Natural killer cell treated with Interleukin-12 subunit alpha and Interleukin-12 subunit beta and Interleukin-15 and Interleukin-18, amount 100 ng/mL, for 72 hours (primary cell): ENCODE measurements around the gene NOP58. TPM values are rescaled to one million over a fixed set of nuclear protein-coding genes. Genes with fewer than 3 reads are reported as not detected.
A peak's percentile ranks its signal among the peaks of the same experiment; 100 is the strongest.
"Not testable (repeated sequence)": the region's sequence is repeated elsewhere in the genome, so short reads cannot be mapped to it uniquely, and the experiment has no call there.

Experiments used
- ATAC-seq, 2 donors: fragments of 150-1000 bp; cut with Tn5 transposase in 1 of 2; sonication (Bioruptor Pico), chemical (Tn5 transposase) in 1 of 2; 2 replicates each; pipeline ENCODE4 v1.10.0; 2021
- DNase-seq: peaks from one replicate; pipeline ENCODE4 v3.0.0; 2022; ENCODE audit warnings: low spot score
- H3K27ac Mint-ChIP-seq, 2 donors: 1 replicate in 1 of 2; 2 replicates in 1 of 2; pipeline ENCODE4 v1.8.0; 2022; ENCODE audit warnings: mixed read lengths in 2 of 2, mild to moderate bottlenecking in 1 of 2, moderate library complexity in 1 of 2
- H3K27me3 Mint-ChIP-seq, 2 donors: 1 replicate in 1 of 2; 2 replicates in 1 of 2; pipeline ENCODE4 v1.8.0; 2022; ENCODE audit warnings: mixed read lengths in 2 of 2
- H3K36me3 Mint-ChIP-seq: one replicate; pipeline ENCODE4 v1.8.0; 2022; ENCODE audit warnings: mixed read lengths
- H3K4me1 Mint-ChIP-seq, 2 donors: 1 replicate in 1 of 2; 2 replicates in 1 of 2; pipeline ENCODE4 v1.8.0; 2022; ENCODE audit warnings: low read depth in 2 of 2, mixed read lengths in 2 of 2, mild to moderate bottlenecking in 1 of 2
- H3K4me3 Mint-ChIP-seq: one replicate; pipeline ENCODE4 v1.8.0; 2022; ENCODE audit warnings: mixed read lengths
- H3K9me3 Mint-ChIP-seq: 2 replicates; pipeline ENCODE4 v1.8.0; 2022; ENCODE audit warnings: mixed read lengths
- total RNA-seq, 2 donors: library from RNA; stranded (reverse); gene quantifications; one replicate each; pipeline ENCODE4 v1.2.3, GENCODE V29; 2022

NOP58 gene
- total RNA-seq, 2 donors from 2014 or later: 136 to 278 TPM

DNA sequence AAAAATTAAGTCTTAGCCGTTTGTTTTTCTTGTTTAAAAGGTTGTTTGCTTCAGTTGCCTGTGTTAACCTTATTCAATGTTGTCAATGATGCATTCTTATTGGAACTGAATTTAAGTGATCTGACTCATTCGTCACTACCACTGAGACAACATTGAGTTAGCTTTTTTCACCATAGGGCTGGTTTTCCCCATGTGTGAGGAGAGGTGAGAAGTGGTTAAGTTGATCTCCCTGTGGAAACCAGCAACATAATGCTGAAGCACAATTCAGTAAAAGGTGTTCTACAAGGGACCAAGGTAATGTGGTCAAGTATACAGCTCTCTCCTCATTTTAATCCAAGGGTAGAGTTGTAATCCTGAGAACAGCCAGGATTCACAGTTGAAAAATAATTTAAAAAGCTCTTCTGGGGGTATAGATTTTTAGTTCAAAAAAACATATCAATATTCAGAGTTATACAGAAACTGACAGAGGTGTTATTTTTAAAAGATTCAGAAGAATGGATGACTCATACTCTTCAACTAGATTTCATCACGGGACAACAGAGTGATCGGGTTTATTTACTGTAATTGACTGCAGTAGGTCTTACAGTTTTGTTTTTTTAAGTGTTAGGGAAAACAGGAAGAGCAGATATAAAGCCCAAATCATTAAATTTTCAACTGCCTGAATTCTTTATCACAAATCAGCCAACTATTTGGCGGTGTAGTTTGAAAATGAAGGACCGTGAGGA lies 12.6 kb downstream of the NOP58 start:
- peak; percentile 69 for DNase-seq
- Mint-ChIP-seq H3K4me1 (peaks cover 19% of the 10 kb centered on the region in 2 donors), H3K9me3 (no peaks in the 10 kb centered on the region), H3K27me3 (no peaks in the 10 kb centered on the region), H3K4me3 (peak overlapping the region; percentile 72), H3K36me3 (peaks cover 11% of the 10 kb centered on the region), H3K27ac (peak overlapping the region; percentile 90 to 92)
- peak; percentile 92 to 93 for ATAC-seq

DNA sequence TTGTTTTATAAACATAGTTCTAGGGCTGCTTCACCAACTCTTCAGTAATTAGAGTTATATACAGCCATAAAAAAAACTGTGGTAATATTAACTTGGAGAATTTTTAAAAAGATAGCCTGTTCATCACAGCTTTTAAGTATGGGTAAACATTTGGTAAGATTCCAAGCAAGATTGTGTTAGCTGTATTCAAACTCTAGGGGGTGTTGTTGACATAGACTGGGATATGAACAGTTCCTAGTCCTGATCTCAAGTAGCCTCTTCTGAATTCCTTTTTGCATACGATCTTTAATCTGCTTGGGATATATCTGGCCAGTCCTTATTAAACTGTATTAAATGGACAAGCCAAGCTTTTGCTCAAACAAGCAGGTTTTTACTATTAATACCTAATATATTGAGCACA lies 13.4 kb downstream of the NOP58 start:
- ATAC-seq: no peak
- Mint-ChIP-seq H3K27ac (peak overlapping the region; percentile 90 to 92), H3K9me3 (no peaks in the 10 kb centered on the region), H3K36me3 (peaks cover 11% of the 10 kb centered on the region), H3K4me3 (no peak overlapping the region), H3K4me1 (peaks cover 19% of the 10 kb centered on the region in 2 donors), H3K27me3 (no peaks in the 10 kb centered on the region)
- DNase-seq: no peak

DNA sequence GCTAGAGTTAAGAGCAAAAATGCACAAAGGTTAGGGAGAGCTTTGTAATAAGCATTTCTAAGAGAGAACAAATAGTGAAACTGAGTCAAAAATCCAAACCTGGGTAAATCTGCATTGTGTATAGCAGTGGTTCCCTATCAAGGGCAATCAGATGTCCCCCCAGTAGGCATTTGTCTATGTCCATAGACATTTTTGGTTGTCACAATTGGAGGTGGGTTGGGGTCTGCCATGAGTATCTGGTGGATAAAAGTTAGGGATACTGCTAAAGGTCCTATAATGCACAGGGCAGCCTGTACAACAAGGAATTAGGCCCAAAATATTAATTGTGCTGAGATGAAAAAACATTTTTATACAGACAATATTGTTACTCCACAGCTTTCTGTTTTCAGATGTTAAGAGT lies 21.0 kb downstream of the NOP58 start:
- H3K9me3 Mint-ChIP-seq: no peaks in the 10 kb centered on the region
- ATAC-seq (no peak), DNase-seq (no peak)
- H3K4me3 Mint-ChIP-seq: no peak overlapping the region
- H3K4me1 Mint-ChIP-seq: peaks cover 0 to 3% of the 10 kb centered on the region in 2 donors
- no peaks in the 10 kb centered on the region for H3K27me3 Mint-ChIP-seq
- peaks cover 20% of the 10 kb centered on the region for H3K36me3 Mint-ChIP-seq
- no peak overlapping the region for H3K27ac Mint-ChIP-seq

DNA sequence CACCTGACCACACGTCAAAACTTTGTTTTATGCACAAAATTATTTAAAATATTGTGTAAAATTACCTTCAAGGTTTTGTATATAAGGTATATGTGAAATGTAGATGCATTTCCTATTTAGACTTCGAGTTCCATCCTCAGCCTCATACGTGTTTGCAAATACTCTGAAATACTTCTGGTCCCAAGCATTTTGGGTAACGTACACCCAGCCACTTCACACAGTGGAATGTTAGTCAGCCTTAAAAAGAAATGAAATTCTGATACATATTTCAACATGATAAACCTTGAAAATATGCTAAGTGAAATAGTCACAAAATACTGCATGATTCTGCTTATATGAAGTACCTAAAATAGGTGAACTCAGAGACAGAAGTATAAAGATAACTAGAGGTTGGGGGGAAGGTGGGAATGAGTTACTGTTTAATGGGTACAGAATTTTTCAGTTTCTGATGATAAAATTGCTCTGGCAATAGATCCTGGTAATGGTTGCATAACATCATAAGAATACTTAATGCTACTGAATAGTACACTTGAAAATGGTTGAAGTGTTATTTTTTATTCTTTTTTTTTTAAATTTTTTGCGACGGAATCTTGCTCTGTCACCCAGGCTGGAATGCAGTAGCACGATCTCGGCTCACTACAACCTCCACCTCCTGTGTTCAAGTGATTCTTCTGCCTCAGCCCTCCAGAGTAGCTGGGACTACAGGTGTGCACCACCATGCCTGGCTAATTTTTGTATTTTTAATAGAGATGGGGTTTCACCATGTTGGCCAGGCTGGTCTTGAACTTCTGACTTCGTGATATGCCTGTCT lies 24.0 kb downstream of the NOP58 start:
- Mint-ChIP-seq H3K36me3 (peaks cover 21% of the 10 kb centered on the region), H3K4me1 (peaks cover 0 to 2% of the 10 kb centered on the region in 2 donors), H3K4me3 (no peak overlapping the region), H3K9me3 (no peaks in the 10 kb centered on the region), H3K27ac (no peak overlapping the region), H3K27me3 (no peaks in the 10 kb centered on the region)
- ATAC-seq (no peak), DNase-seq (no peak)

DNA sequence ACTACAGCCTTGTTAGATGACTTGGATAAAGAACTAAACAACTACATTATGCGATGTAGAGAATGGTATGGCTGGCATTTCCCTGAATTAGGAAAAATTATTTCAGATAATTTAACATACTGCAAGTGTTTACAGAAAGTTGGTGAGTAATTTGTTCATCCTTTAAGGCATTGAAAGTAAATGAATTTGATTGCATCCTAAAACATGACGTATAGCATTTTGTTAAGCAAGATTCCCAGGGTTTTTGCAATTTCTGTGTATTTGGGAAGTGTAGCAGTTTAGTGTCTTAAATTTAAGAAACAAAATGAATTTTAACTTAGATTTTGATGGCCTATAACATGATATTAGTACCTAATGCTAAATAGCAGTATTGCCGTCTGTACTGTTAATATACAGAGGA lies 24.8 kb downstream of the NOP58 start:
- ATAC-seq: no peak
- no peaks in the 10 kb centered on the region for H3K27me3 Mint-ChIP-seq

DNA sequence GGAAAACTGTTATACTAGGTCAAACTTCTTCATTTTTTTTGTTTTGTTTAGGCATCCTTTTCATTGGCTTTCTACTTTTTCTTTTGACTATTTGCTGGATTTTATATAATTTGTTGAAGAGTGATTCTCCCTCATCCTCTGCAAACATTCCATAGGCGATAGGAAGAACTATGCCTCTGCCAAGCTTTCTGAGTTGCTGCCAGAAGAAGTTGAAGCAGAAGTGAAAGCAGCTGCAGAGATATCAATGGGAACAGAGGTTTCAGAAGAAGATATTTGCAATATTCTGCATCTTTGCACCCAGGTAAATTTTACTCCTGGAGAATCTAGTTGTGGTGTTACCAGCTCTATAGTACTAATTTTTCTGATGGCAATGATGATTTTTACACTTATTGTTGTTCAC lies 25.4 kb downstream of the NOP58 start:
- Mint-ChIP-seq H3K9me3 (no peaks in the 10 kb centered on the region), H3K27ac (peak overlapping the region in 1 of 2 donors; percentile 47), H3K4me3 (no peak overlapping the region), H3K36me3 (peaks cover 22% of the 10 kb centered on the region), H3K4me1 (no peaks in the 10 kb centered on the region), H3K27me3 (no peaks in the 10 kb centered on the region)
- DNase-seq (no peak), ATAC-seq (no peak)

More for the DNA sequence above, 24.8 kb downstream of the NOP58 start:
- Mint-ChIP-seq H3K9me3 (no peaks in the 10 kb centered on the region), H3K4me1 (no peaks in the 10 kb centered on the region), H3K27ac (no peak overlapping the region), H3K4me3 (no peak overlapping the region), H3K36me3 (peaks cover 17% of the 10 kb centered on the region)
- DNase-seq: no peak

DNA sequence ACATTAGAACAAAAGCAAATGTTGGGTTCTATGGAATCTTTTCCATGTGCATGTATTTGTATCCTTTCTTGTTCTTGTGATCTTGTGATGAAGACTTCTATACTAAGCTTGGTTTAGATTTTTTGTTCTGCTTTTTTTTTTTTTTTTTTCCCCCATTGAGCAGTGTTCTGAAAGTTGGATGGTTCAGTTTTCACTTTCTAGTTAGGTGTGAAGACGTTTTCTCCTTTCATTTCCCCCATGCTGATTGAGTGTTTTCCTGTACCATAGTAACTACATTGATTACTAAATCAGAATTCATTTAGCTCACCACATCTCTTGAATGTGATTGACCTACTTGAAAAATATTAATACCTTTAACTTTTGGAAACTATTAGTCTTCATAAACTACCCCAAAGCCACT lies 34.1 kb downstream of the NOP58 start:
- H3K27me3 Mint-ChIP-seq: no peaks in the 10 kb centered on the region
- no peaks in the 10 kb centered on the region for H3K9me3 Mint-ChIP-seq
- peaks cover 5 to 15% of the 10 kb centered on the region in 2 donors for H3K4me1 Mint-ChIP-seq
- H3K4me3 Mint-ChIP-seq: peak overlapping the region; percentile 6
- H3K27ac Mint-ChIP-seq: peak overlapping the region; percentile 5 to 37
- ATAC-seq (peak; percentile 78 to 82), DNase-seq (no peak)
- peaks cover 52% of the 10 kb centered on the region for H3K36me3 Mint-ChIP-seq

DNA sequence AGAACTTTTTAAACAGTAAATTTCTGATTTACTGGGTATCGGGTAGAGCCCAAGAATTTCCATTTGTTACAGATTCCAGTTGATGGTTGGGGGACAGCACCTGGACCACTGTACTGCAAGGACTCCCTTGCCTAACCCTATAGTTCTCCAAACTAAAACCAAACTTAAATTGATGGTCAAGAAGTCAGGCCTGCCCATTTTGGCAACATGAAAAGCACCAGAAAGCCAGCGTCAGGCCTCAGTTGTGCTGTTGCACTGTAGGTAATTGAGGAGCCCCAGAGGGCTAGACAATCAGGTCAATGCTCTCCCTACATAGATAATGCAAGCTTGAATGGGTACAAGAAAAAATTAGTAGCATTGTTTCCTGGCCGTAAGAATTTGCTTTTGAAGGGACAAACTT lies 40.5 kb downstream of the NOP58 start:
- ATAC-seq (no peak), DNase-seq (no peak)
- H3K36me3 Mint-ChIP-seq: peaks cover 30% of the 10 kb centered on the region
- H3K4me3 Mint-ChIP-seq: no peak overlapping the region
- H3K4me1 Mint-ChIP-seq: peaks cover 0 to 6% of the 10 kb centered on the region in 2 donors
- H3K27me3 Mint-ChIP-seq: no peaks in the 10 kb centered on the region
- H3K27ac Mint-ChIP-seq: no peak overlapping the region
- H3K9me3 Mint-ChIP-seq: no peaks in the 10 kb centered on the region

DNA sequence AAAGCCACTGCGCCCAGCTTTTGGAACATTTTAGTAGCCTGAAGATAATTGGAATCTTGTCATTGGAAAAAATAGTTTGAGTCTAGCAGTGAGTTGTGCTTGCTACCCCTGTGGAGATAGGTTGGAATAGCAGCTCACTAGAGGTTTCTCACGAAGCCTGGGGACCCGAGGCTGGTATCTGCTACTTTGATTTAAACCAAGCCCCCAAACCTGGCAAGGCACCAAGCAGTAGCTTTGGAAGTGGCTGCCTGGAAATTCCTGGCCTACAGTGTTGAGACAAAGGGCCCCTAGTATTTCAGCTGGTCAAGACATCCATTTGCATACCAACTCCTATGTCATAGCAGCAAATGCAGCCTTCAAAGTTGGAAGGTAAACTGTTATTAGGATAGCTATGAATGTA lies 42.1 kb downstream of the NOP58 start:
- Mint-ChIP-seq H3K27ac (no peak overlapping the region), H3K4me3 (no peak overlapping the region), H3K4me1 (no peaks in the 10 kb centered on the region), H3K36me3 (peaks cover 18% of the 10 kb centered on the region), H3K9me3 (no peaks in the 10 kb centered on the region), H3K27me3 (no peaks in the 10 kb centered on the region)
- DNase-seq (no peak), ATAC-seq (no peak)

DNA sequence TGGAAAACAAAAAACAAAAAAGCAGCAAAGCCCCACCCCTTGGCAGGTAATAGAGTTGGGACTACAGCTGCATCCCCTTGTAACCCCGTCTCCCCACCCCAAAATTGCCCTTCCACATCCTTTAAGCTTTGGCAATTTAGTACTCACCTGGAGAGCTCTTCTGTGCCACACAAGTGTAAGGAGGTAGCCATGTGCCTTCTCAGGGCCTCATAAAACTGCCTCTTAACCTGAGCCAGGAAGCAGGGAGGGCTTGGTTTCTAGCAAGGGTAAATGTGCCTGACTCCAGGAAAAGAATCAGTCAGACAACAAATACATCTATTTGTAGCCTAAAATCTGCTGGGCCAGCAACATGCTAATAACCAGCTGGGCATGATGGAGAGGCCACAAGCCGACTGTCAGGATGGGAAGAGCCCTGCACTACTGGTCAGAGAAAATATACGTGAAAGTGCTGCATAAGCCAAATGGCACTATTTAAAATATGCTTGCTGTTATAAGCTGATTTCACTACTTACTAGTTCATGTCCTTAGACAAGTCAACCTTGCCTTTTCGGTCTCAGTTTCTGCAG lies 46.3 kb downstream of the NOP58 start:
- ATAC-seq (peak in 1 of 2 donors; percentile 17), DNase-seq (no peak)
- no peaks in the 10 kb centered on the region for H3K27me3 Mint-ChIP-seq
- H3K4me3 Mint-ChIP-seq: no peak overlapping the region
- H3K36me3 Mint-ChIP-seq: peaks cover 5% of the 10 kb centered on the region
- no peaks in the 10 kb centered on the region for H3K9me3 Mint-ChIP-seq
- no peaks in the 10 kb centered on the region for H3K4me1 Mint-ChIP-seq
- H3K27ac Mint-ChIP-seq: no peak overlapping the region

DNA sequence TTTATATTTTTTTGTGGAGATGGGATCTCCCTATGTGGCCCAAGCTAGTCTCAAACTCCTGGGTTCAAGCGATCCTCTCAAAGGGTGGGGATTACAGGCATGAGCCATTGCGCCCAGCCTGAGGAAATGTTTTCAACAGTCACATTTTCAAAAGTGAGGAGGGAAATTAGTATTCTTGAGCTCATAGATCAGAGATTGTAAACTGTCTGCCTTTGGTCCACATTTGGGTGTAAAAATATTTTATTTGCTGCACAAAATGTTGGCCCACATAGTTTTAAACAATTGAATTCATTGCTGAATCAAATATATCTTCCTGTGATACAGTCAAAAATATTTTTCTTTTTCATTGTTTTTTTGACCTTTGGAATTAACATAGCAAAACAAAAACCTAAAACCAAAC lies 48.6 kb downstream of the NOP58 start:
- Mint-ChIP-seq H3K27me3 (no peaks in the 10 kb centered on the region), H3K9me3 (no peaks in the 10 kb centered on the region), H3K27ac (no peak overlapping the region), H3K36me3 (peaks cover 5% of the 10 kb centered on the region), H3K4me1 (no peaks in the 10 kb centered on the region), H3K4me3 (no peak overlapping the region)
- DNase-seq: no peak
- no peak for ATAC-seq

DNA sequence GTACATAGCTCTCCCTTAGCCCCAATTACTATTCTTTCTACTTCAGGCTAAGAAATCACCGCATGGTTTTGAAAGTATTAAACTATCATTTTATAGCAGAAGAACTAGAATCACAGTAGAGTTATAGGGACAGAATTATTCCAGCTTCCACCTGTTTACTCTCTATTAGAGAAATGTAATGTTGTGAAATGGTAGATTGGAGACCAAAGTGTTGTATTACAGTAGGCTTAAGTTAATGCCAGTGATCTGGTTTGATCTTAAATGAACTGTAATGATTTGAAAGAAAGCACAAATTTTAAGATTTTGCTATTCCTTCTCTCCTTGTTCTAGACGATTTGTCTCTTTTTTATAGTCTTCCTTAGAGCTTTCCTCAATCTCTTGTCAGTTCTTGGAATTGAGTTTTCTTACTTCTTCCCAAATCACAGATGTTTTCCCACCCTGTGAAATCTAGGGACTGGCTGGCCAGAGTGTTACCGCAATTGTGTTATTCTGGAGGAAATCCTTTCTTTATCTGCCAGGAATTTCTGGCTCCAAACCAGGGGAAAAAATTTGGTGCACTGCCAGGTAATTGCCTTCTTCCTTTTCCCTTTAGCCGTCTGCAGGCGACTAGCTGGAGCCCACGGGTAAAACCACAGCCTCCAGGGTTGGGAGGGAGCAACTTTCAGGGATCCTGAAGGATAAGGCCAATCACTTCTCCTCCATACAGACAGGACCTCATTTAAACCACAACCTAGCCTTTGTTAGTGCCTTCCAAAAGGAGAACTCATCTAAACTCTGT lies 51.7 kb downstream of the NOP58 start:
- no peaks in the 10 kb centered on the region for H3K4me1 Mint-ChIP-seq
- H3K27ac Mint-ChIP-seq: no peak overlapping the region
- ATAC-seq (no peak), DNase-seq (no peak)
- H3K4me3 Mint-ChIP-seq: no peak overlapping the region
- H3K27me3 Mint-ChIP-seq: no peaks in the 10 kb centered on the region
- H3K9me3 Mint-ChIP-seq: no peaks in the 10 kb centered on the region
- no peaks in the 10 kb centered on the region for H3K36me3 Mint-ChIP-seq

DNA sequence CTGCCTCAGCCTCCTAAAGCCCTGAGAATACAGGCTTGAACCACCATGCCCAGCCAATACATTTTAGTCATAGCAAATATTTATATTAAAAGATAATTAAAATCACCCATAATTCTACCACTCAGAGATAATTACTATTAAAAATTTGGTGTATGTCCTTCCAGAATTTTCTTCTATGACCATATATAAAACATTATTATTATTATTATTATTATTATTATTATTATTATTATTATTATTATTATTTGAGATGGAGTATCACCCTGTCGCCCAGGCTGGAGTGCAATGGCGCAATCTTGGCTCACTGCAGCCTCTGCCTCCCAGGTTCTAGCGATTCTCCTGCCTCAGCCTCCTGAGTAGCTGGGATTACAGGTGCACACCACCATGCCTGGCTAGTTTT lies 54.8 kb downstream of the NOP58 start:
- not testable (repeated sequence) for H3K36me3 Mint-ChIP-seq, H3K4me3 Mint-ChIP-seq, H3K4me1 Mint-ChIP-seq, H3K9me3 Mint-ChIP-seq, DNase-seq, H3K27ac Mint-ChIP-seq, H3K27me3 Mint-ChIP-seq, ATAC-seq
